ENCODE measurements around the gene ZNF385D.

ZNF385D gene

GRCh38 chr3:21372316-21372715 lies 378.7 kb downstream of the ZNF385D start:
- no peak overlapping the region for H3K4me3 ChIP-seq (ENCODE audit: low read depth, low read length)
- in situ Hi-C loops (cut with HindIII; ENCODE audit: low sequenced_read_pairs), result no loop called here
- no peak for TF ChIP-seq CTCF (IDR thresholded peaks at IDR 0.05; ENCODE audit: low read depth, low read length, missing control alignments)
- DNase-seq (ENCODE audit: low read depth), result no peak

Data from astrocyte of the cerebellum (primary cell).